Measurements from ENCODE around the gene CAMK4. TPM values are rescaled to one million over a fixed set of nuclear protein-coding genes. Genes with fewer than 3 reads are reported as not detected.
"Not testable (repeated sequence)": the region's sequence is repeated elsewhere in the genome, so short reads cannot be mapped to it uniquely, and the experiment has no call there.

CAMK4 gene
- total RNA-seq, 2 donors from 2014 or later = 139 to 163 TPM

DNA sequence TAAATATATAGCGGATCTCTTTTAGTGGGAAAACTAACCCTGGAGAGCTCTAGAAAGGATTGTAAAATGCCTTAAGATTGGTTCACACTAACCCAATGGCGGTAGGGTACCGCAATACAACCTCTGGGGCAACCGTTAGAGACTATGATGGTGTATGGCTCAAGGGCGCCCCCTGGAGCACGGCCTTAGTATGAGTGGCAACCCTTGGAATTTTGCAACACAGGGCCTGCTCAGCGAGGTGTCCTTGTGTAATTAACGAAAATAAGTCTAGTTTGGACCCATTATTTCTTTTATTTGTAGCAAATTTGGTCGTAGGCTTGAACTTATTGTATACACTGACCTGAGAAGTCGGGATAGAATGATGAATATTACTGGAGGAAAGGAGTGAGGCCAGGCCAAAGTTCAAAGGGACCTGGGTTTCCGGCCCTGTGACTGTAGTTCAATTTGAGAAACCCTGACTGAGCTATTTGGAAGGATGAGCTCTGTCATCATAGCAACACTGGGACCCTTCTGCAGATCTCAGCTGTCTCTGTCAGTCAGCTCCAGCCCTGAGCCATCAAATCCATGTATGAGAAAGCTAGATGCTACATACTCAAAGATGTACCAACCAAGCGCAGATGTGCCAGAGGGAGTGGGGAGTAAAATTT is 54.8 kb downstream of the CAMK4 start:
- Mint-ChIP-seq H3K4me1 (peaks cover 39% of the 10 kb centered on the region), H3K27ac (no peak overlapping the region), H3K4me3 (no peak overlapping the region), H3K27me3 (no peaks in the 10 kb centered on the region), H3K36me3 (ENCODE audit: low read depth) (peaks cover under 1% of the 10 kb centered on the region)
- DNase-seq = peak; percentile 75 to 88 (median 77)
- H3K9me3 ChIP-seq (ENCODE audit: control insufficient read depth, low read length, poor library complexity, severe bottlenecking) = no peaks in the 10 kb centered on the region
- ATAC-seq = peak; percentile 99

GRCh38 chr5:111280282-111280951 is 56.2 kb downstream of the CAMK4 start:
- no peaks in the 10 kb centered on the region for H3K9me3 ChIP-seq (ENCODE audit: control insufficient read depth, low read length, poor library complexity, severe bottlenecking)
- Mint-ChIP-seq H3K27me3 (no peaks in the 10 kb centered on the region), H3K4me3 (no peak overlapping the region), H3K36me3 (ENCODE audit: low read depth) (no peaks in the 10 kb centered on the region), H3K27ac (no peak overlapping the region), H3K4me1 (peaks cover 36% of the 10 kb centered on the region)
- DNase-seq (no peak), ATAC-seq (no peak)

DNA sequence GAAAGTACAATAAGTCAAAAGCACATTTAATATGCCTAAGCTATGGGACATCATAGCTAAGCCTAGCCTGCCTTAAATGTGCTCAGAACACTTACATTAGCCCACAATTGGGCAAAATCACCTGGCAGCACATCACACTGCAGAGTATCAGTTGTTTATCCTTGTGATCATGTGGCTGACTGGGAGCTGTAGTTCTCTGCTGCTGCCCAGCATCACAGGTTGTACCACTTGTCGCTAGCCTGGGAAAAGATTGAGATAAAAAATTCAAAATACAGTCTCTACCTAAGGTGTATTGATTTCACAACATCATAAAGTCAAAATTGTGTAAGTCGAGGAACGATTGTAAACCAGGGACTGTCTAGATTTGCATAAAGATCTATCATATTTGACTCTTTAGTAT is 58.6 kb downstream of the CAMK4 start:
- no peaks in the 10 kb centered on the region for H3K9me3 ChIP-seq (ENCODE audit: control insufficient read depth, low read length, poor library complexity, severe bottlenecking)
- ATAC-seq = no peak
- peaks cover 33% of the 10 kb centered on the region for H3K4me1 Mint-ChIP-seq
- no peak for DNase-seq
- H3K36me3 Mint-ChIP-seq (ENCODE audit: low read depth) = no peaks in the 10 kb centered on the region
- no peak overlapping the region for H3K27ac Mint-ChIP-seq
- H3K27me3 Mint-ChIP-seq = no peaks in the 10 kb centered on the region
- no peak overlapping the region for H3K4me3 Mint-ChIP-seq

- no peak overlapping the region for H3K4me3 Mint-ChIP-seq
- H3K27ac Mint-ChIP-seq = no peak overlapping the region
Observed at GRCh38 chr5:111284825-111285224, 60.6 kb downstream of the CAMK4 start.

GRCh38 chr5:111294551-111294950 is 70.4 kb downstream of the CAMK4 start:
- no peak for DNase-seq
- no peaks in the 10 kb centered on the region for H3K27me3 Mint-ChIP-seq
- H3K4me1 Mint-ChIP-seq = peaks cover 3% of the 10 kb centered on the region
- H3K36me3 Mint-ChIP-seq (ENCODE audit: low read depth) = no peaks in the 10 kb centered on the region
- ATAC-seq = no peak
- H3K9me3 ChIP-seq (ENCODE audit: control insufficient read depth, low read length, poor library complexity, severe bottlenecking) = no peaks in the 10 kb centered on the region
- H3K27ac Mint-ChIP-seq = no peak overlapping the region
- no peak overlapping the region for H3K4me3 Mint-ChIP-seq

More at GRCh38 chr5:111284825-111285224, 60.6 kb downstream of the CAMK4 start:
- no peak for ATAC-seq
- no peak for DNase-seq
- Mint-ChIP-seq H3K27me3 (no peaks in the 10 kb centered on the region), H3K4me1 (peaks cover 47% of the 10 kb centered on the region), H3K36me3 (ENCODE audit: low read depth) (no peaks in the 10 kb centered on the region)
- H3K9me3 ChIP-seq (ENCODE audit: control insufficient read depth, low read length, poor library complexity, severe bottlenecking) = no peaks in the 10 kb centered on the region

- no peak for DNase-seq
- Mint-ChIP-seq H3K4me3 (no peak overlapping the region), H3K4me1 (no peaks in the 10 kb centered on the region), H3K27ac (no peak overlapping the region), H3K36me3 (ENCODE audit: low read depth) (no peaks in the 10 kb centered on the region), H3K27me3 (no peaks in the 10 kb centered on the region)
- ATAC-seq = no peak
- no peaks in the 10 kb centered on the region for H3K9me3 ChIP-seq (ENCODE audit: control insufficient read depth, low read length, poor library complexity, severe bottlenecking)
Observed at GRCh38 chr5:111295649-111296048, 71.5 kb downstream of the CAMK4 start.

DNA sequence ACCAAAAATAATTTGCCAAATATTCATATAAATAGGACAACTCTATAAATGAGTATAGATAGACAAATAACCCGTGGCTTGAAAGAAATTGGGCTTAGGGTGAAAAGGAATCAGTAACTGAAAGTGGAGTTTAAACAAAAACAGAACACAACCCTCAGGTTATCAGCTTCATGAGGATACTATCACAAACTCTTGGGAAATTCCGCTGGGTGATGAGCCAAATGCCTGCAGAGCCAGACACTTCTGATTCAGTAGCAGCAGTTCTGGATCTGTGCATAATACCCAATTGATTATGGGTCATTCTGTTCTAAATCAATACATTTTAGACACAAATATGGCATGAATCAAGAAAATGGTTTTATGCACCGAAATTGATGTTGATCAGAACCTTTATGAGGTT is 72.4 kb downstream of the CAMK4 start:
- H3K4me1 Mint-ChIP-seq = no peaks in the 10 kb centered on the region
- H3K27ac Mint-ChIP-seq = no peak overlapping the region
- no peaks in the 10 kb centered on the region for H3K27me3 Mint-ChIP-seq
- no peak for DNase-seq
- no peaks in the 10 kb centered on the region for H3K9me3 ChIP-seq (ENCODE audit: control insufficient read depth, low read length, poor library complexity, severe bottlenecking)
- no peak overlapping the region for H3K4me3 Mint-ChIP-seq
- no peaks in the 10 kb centered on the region for H3K36me3 Mint-ChIP-seq (ENCODE audit: low read depth)
- ATAC-seq = no peak

- DNase-seq = no peak
- no peaks in the 10 kb centered on the region for H3K27me3 Mint-ChIP-seq
- peak overlapping the region; percentile 19 for H3K4me3 Mint-ChIP-seq
- peak overlapping the region; percentile 3 for H3K27ac Mint-ChIP-seq
- H3K36me3 Mint-ChIP-seq (ENCODE audit: low read depth) = no peaks in the 10 kb centered on the region
- no peaks in the 10 kb centered on the region for H3K9me3 ChIP-seq (ENCODE audit: control insufficient read depth, low read length, poor library complexity, severe bottlenecking)
- ATAC-seq = no peak
- no peaks in the 10 kb centered on the region for H3K4me1 Mint-ChIP-seq
Observed at GRCh38 chr5:111299067-111299481, 74.9 kb downstream of the CAMK4 start.

GRCh38 chr5:111299831-111300432 is 75.7 kb downstream of the CAMK4 start:
- no peak for DNase-seq
- Mint-ChIP-seq H3K27ac (no peak overlapping the region), H3K4me1 (no peaks in the 10 kb centered on the region), H3K27me3 (no peaks in the 10 kb centered on the region), H3K4me3 (no peak overlapping the region), H3K36me3 (ENCODE audit: low read depth) (no peaks in the 10 kb centered on the region)
- ATAC-seq = no peak
- no peaks in the 10 kb centered on the region for H3K9me3 ChIP-seq (ENCODE audit: control insufficient read depth, low read length, poor library complexity, severe bottlenecking)

GRCh38 chr5:111301264-111301663 is 77.1 kb downstream of the CAMK4 start:
- DNase-seq = no peak
- H3K4me1 Mint-ChIP-seq = no peaks in the 10 kb centered on the region
- H3K27ac Mint-ChIP-seq = no peak overlapping the region
- H3K4me3 Mint-ChIP-seq = no peak overlapping the region
- H3K9me3 ChIP-seq (ENCODE audit: control insufficient read depth, low read length, poor library complexity, severe bottlenecking) = no peaks in the 10 kb centered on the region
- H3K36me3 Mint-ChIP-seq (ENCODE audit: low read depth) = no peaks in the 10 kb centered on the region
- H3K27me3 Mint-ChIP-seq = no peaks in the 10 kb centered on the region
- ATAC-seq = no peak

DNA sequence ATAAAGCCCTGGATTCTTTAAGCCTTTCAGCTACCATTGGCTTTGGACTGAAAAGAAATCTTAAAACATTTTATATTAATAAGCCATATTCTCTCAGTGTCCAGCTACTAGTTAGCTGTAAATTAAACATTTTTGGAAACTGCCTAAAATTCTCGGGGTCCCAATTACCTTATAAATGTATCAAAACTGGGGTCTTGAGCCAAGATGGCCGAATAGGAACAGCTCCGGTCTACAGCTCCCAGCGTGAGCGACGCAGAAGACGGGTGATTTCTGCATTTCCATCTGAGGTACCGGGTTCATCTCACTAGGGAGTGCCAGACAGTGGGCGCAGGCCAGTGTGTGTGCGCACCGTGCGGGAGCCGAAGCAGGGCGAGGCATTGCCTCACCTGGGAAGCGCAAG is 77.9 kb downstream of the CAMK4 start:
- H3K36me3 Mint-ChIP-seq (ENCODE audit: low read depth); ATAC-seq; H3K4me3 Mint-ChIP-seq; H3K27me3 Mint-ChIP-seq; H3K27ac Mint-ChIP-seq; H3K4me1 Mint-ChIP-seq; DNase-seq; H3K9me3 ChIP-seq (ENCODE audit: control insufficient read depth, low read length, poor library complexity, severe bottlenecking): not testable (repeated sequence)

DNA sequence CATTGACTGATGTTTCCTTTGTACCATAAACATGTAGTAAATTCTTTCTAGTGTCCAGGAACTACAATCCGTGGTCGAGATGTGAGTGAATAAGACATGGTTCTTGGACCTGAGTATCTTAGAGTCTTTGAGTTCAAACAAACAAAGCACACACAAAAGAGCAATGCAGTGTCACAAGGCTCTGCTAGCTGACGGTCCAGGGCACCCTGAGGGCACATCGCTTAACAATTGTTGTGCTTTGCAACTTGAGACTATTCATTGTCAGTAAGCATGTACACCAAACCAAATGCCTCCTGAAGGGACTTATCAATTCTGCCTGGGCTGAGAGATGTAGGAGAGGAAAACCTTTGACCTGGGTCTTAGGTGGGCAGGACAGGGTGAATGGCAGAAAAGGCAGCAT is 84.8 kb downstream of the CAMK4 start:
- ATAC-seq = no peak
- peak overlapping the region; percentile 9 for H3K27ac Mint-ChIP-seq
- no peak overlapping the region for H3K4me3 Mint-ChIP-seq
- no peaks in the 10 kb centered on the region for H3K36me3 Mint-ChIP-seq (ENCODE audit: low read depth)
- no peaks in the 10 kb centered on the region for H3K9me3 ChIP-seq (ENCODE audit: control insufficient read depth, low read length, poor library complexity, severe bottlenecking)
- peaks cover 36% of the 10 kb centered on the region for H3K4me1 Mint-ChIP-seq
- H3K27me3 Mint-ChIP-seq = no peaks in the 10 kb centered on the region
- no peak for DNase-seq

DNA sequence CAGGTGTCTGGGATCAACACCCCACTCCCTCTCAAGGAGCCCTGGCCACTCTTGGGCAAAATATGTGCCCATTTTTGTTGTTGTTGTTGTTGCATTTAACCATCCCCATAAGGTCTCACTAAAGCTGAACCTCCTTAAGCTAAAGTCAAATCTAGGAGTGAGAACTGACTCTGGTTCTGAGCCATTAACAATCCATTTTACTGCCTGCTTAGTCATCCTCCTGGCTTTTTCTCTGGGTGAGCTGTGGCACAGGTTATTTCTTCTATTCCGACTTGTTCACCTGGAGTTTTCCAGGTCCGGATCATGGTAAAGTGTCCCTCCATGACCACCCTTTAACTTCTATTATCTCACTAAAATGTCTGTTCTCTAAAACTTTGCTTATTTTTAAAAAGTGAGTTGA is 85.2 kb downstream of the CAMK4 start:
- DNase-seq (no peak), ATAC-seq (no peak)
- H3K36me3 Mint-ChIP-seq (ENCODE audit: low read depth) = no peaks in the 10 kb centered on the region
- peaks cover 38% of the 10 kb centered on the region for H3K4me1 Mint-ChIP-seq
- H3K27ac Mint-ChIP-seq = peak overlapping the region; percentile 9
- no peaks in the 10 kb centered on the region for H3K9me3 ChIP-seq (ENCODE audit: control insufficient read depth, low read length, poor library complexity, severe bottlenecking)
- no peaks in the 10 kb centered on the region for H3K27me3 Mint-ChIP-seq
- H3K4me3 Mint-ChIP-seq = no peak overlapping the region
